ENCODE measurements around the gene PTPRCAP.

DNA sequence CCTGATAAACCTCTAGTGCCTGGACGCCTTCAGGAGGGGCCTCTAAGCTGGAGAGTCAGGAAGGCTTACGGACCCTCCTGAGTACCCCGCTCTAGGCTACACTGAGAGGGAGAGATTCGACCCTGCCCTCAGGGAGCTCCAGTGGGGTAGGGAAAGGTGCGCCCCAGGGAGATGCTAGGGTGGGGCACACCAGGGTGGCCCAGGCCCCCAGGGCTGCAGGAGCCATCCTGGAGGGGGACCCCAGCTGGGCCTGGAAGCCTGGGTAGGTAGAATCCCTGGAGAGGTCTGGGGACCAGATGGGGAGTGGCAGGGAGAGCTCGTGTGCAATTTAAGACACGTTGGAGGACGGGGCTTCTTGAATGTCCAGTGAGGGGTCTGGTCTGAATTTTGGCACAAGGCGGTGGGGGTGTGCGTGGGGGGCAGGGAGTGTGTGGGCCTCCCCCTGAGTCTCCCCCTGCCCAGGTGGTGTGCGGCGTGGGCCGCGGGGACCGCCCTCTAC lies 17.3 kb downstream of the PTPRCAP start:
- TF ChIP-seq, protein P1, sequence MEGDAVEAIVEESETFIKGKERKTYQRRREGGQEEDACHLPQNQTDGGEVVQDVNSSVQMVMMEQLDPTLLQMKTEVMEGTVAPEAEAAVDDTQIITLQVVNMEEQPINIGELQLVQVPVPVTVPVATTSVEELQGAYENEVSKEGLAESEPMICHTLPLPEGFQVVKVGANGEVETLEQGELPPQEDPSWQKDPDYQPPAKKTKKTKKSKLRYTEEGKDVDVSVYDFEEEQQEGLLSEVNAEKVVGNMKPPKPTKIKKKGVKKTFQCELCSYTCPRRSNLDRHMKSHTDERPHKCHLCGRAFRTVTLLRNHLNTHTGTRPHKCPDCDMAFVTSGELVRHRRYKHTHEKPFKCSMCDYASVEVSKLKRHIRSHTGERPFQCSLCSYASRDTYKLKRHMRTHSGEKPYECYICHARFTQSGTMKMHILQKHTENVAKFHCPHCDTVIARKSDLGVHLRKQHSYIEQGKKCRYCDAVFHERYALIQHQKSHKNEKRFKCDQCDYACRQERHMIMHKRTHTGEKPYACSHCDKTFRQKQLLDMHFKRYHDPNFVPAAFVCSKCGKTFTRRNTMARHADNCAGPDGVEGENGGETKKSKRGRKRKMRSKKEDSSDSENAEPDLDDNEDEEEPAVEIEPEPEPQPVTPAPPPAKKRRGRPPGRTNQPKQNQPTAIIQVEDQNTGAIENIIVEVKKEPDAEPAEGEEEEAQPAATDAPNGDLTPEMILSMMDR (optimal IDR thresholded peaks at IDR 0.05 in 1 of 3, IDR thresholded peaks at IDR 0.05 in 1 of 3, conservative IDR thresholded peaks at IDR 0.05 in 1 of 3; ENCODE audit: extremely low read depth in 1 of 3, insufficient read depth in 2 of 3, low read length in 3 of 3) = no peak
- TF ChIP-seq EZH2 (IDR thresholded peaks at IDR 0.05; ENCODE audit: low read length) = no peak

Measured in keratinocyte (primary cell).